HL-60 (cell line): Measurements from ENCODE around the gene SCG5.

Experiments
- DNase-seq, 2 experiments: peaks; one replicate each; pipeline ENCODE4 v3.0.0-alpha.2; 2010 to 2020; ENCODE audit warnings: low read depth in 1 of 2, low spot score in 1 of 2
- H3K27ac ChIP-seq: fragments of 250-450 bp; sonication (Bioruptor Pico); replicated peaks from 2 replicates; pipeline ENCODE4 v1.5.1; 2020; ENCODE audit warnings: mild to moderate bottlenecking, moderate library complexity
- H3K27me3 ChIP-seq: fragments of 250-450 bp; sonication (Bioruptor Pico); 2 replicates; pipeline ENCODE4 v1.5.1; 2021; ENCODE audit warnings: mild to moderate bottlenecking, moderate library complexity; ENCODE audit not compliant: insufficient read depth, poor library complexity, severe bottlenecking
- H3K4me3 ChIP-seq: replicated peaks from 2 replicates; pipeline ENCODE4 v1.5.1; 2011; ENCODE audit warnings: mild to moderate bottlenecking, control low read depth, low read length; ENCODE audit not compliant: insufficient read depth
- GABPA ChIP-seq: IDR thresholded peaks from 2 replicates; pipeline ENCODE4 v1.6.1; 2012; ENCODE audit warnings: low read depth
- POLR2AphosphoS5 ChIP-seq: IDR thresholded peaks from 2 replicates; pipeline ENCODE4 v1.6.1; 2012; ENCODE audit warnings: low read depth
- SPI1 ChIP-seq: IDR thresholded peaks from 2 replicates; pipeline ENCODE4 v1.6.1; 2012; ENCODE audit warnings: low read depth, mild to moderate bottlenecking, borderline replicate concordance
- TF ChIP-seq, protein P1 (sequence below): IDR thresholded peaks from one replicate; pipeline ENCODE4 v1.5.1; 2011; ENCODE audit warnings: low read length, control low read depth, inconsistent platforms; ENCODE audit not compliant: insufficient read depth
- TF ChIP-seq, protein P2 (sequence below): IDR thresholded peaks from 2 replicates; pipeline ENCODE4 v1.6.1; 2012; ENCODE audit warnings: low read depth; ENCODE audit not compliant: insufficient replicate concordance

Gene SCG5

DNA sequence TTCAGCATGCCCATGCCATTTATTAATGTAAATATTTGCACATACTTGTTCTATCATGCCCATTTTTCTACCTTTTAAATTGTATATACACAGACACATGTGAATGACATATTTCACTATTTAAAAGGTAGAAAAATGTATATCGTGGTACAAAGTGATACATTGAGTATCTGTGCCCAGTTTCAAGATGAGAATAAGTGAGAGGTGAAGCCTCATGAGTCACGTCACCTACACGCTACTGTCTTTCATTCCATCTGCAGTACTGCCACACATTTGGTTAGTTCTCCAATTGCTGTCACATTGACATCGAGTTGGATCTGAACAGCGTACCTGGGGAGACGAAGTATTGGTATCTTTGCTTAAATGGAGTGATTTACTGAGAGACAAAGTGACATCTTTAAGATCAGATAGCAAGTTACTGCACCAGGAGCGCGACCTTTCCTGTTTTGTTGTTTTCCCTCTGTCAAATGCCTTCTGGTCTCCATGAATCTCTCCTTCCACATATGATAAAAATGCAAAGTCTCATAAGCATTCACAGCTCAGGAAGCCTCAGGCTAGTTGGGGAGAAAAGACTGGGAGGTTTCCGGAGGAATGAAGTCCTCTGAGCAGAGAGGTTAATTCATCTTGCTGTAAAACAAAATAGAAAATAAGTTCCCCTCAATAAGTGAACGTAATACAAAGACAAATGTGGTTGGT is 88.3 kb downstream of the SCG5 start:
- DNase-seq: no peak
- TF ChIP-seq GABPA: no peak
- no peak for TF ChIP-seq SPI1
- TF ChIP-seq, protein P1, sequence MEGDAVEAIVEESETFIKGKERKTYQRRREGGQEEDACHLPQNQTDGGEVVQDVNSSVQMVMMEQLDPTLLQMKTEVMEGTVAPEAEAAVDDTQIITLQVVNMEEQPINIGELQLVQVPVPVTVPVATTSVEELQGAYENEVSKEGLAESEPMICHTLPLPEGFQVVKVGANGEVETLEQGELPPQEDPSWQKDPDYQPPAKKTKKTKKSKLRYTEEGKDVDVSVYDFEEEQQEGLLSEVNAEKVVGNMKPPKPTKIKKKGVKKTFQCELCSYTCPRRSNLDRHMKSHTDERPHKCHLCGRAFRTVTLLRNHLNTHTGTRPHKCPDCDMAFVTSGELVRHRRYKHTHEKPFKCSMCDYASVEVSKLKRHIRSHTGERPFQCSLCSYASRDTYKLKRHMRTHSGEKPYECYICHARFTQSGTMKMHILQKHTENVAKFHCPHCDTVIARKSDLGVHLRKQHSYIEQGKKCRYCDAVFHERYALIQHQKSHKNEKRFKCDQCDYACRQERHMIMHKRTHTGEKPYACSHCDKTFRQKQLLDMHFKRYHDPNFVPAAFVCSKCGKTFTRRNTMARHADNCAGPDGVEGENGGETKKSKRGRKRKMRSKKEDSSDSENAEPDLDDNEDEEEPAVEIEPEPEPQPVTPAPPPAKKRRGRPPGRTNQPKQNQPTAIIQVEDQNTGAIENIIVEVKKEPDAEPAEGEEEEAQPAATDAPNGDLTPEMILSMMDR: no peak
- TF ChIP-seq, protein P2, sequence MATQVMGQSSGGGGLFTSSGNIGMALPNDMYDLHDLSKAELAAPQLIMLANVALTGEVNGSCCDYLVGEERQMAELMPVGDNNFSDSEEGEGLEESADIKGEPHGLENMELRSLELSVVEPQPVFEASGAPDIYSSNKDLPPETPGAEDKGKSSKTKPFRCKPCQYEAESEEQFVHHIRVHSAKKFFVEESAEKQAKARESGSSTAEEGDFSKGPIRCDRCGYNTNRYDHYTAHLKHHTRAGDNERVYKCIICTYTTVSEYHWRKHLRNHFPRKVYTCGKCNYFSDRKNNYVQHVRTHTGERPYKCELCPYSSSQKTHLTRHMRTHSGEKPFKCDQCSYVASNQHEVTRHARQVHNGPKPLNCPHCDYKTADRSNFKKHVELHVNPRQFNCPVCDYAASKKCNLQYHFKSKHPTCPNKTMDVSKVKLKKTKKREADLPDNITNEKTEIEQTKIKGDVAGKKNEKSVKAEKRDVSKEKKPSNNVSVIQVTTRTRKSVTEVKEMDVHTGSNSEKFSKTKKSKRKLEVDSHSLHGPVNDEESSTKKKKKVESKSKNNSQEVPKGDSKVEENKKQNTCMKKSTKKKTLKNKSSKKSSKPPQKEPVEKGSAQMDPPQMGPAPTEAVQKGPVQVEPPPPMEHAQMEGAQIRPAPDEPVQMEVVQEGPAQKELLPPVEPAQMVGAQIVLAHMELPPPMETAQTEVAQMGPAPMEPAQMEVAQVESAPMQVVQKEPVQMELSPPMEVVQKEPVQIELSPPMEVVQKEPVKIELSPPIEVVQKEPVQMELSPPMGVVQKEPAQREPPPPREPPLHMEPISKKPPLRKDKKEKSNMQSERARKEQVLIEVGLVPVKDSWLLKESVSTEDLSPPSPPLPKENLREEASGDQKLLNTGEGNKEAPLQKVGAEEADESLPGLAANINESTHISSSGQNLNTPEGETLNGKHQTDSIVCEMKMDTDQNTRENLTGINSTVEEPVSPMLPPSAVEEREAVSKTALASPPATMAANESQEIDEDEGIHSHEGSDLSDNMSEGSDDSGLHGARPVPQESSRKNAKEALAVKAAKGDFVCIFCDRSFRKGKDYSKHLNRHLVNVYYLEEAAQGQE: no peak
- TF ChIP-seq POLR2AphosphoS5: no peak
- Histone ChIP-seq H3K27me3 (peaks cover 18% of the 10 kb centered on the region), H3K4me3 (no peak overlapping the region), H3K27ac (no peak overlapping the region)

DNA sequence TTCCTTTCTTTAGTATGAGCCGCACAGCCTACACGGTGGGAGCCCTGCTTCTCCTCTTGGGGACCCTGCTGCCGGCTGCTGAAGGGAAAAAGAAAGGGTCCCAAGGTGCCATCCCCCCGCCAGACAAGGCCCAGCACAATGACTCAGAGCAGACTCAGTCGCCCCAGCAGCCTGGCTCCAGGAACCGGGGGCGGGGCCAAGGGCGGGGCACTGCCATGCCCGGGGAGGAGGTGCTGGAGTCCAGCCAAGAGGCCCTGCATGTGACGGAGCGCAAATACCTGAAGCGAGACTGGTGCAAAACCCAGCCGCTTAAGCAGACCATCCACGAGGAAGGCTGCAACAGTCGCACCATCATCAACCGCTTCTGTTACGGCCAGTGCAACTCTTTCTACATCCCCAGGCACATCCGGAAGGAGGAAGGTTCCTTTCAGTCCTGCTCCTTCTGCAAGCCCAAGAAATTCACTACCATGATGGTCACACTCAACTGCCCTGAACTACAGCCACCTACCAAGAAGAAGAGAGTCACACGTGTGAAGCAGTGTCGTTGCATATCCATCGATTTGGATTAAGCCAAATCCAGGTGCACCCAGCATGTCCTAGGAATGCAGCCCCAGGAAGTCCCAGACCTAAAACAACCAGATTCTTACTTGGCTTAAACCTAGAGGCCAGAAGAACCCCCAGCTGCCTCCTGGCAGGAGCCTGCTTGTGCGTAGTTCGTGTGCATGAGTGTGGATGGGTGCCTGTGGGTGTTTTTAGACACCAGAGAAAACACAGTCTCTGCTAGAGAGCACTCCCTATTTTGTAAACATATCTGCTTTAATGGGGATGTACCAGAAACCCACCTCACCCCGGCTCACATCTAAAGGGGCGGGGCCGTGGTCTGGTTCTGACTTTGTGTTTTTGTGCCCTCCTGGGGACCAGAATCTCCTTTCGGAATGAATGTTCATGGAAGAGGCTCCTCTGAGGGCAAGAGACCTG is 89.5 kb downstream of the SCG5 start:
- 0 out of 2 replicates have a peak overlapping the region, but pooled peaks have one; percentile 10 for H3K4me3 ChIP-seq
- no peak for DNase-seq
- TF ChIP-seq SPI1: no peak
- TF ChIP-seq, protein P2: no peak
- TF ChIP-seq, protein P1: no peak
- TF ChIP-seq GABPA: no peak
- TF ChIP-seq POLR2AphosphoS5: no peak
- H3K27ac ChIP-seq: no peak overlapping the region
- H3K27me3 ChIP-seq: peaks cover 18% of the 10 kb centered on the region

DNA sequence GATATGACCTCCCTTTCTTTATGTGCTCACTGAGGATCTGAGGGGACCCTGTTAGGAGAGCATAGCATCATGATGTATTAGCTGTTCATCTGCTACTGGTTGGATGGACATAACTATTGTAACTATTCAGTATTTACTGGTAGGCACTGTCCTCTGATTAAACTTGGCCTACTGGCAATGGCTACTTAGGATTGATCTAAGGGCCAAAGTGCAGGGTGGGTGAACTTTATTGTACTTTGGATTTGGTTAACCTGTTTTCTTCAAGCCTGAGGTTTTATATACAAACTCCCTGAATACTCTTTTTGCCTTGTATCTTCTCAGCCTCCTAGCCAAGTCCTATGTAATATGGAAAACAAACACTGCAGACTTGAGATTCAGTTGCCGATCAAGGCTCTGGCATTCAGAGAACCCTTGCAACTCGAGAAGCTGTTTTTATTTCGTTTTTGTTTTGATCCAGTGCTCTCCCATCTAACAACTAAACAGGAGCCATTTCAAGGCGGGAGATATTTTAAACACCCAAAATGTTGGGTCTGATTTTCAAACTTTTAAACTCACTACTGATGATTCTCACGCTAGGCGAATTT is 91.2 kb downstream of the SCG5 start:
- no peak overlapping the region for H3K4me3 ChIP-seq
- TF ChIP-seq POLR2AphosphoS5: no peak
- TF ChIP-seq, protein P2: no peak
- no peak for TF ChIP-seq SPI1
- no peak for TF ChIP-seq GABPA
- TF ChIP-seq, protein P1: no peak
- DNase-seq: no peak
- peaks cover 18% of the 10 kb centered on the region for H3K27me3 ChIP-seq
- H3K27ac ChIP-seq: no peak overlapping the region
